Measurements from ENCODE around the gene CDH11.

DNA sequence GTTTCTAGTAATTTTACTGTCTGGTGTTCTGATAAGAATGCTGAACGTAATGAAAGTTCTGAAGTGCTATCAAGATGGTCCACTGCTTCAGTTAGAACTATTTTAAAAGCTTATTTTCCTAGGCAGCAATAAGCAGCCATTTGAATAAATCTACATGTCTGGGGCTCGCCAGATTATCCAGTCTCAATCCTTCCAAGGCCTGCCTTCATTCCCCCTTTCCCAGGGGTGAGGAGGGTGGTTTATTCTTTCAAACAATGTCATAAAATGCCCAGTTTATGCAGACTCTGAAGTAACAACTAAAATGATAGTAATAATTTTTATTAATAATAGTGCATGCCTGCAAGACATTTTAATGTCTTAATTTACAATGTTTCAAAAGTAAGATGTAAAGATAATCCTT lies 2.4 kb downstream of the CDH11 start:
- TF ChIP-seq, protein P1, sequence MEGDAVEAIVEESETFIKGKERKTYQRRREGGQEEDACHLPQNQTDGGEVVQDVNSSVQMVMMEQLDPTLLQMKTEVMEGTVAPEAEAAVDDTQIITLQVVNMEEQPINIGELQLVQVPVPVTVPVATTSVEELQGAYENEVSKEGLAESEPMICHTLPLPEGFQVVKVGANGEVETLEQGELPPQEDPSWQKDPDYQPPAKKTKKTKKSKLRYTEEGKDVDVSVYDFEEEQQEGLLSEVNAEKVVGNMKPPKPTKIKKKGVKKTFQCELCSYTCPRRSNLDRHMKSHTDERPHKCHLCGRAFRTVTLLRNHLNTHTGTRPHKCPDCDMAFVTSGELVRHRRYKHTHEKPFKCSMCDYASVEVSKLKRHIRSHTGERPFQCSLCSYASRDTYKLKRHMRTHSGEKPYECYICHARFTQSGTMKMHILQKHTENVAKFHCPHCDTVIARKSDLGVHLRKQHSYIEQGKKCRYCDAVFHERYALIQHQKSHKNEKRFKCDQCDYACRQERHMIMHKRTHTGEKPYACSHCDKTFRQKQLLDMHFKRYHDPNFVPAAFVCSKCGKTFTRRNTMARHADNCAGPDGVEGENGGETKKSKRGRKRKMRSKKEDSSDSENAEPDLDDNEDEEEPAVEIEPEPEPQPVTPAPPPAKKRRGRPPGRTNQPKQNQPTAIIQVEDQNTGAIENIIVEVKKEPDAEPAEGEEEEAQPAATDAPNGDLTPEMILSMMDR (IDR thresholded peaks at IDR 0.05): no peak
- TF ChIP-seq POLR2A (IDR thresholded peaks at IDR 0.05): no peak
- no peak for TF ChIP-seq POLR2AphosphoS5 (IDR thresholded peaks at IDR 0.05)

All from sigmoid colon (tissue), 4 donors.